UCSD-AML1 (cell line): ENCODE data around the gene ADAM11.
A peak's percentile ranks its signal among the peaks of the same experiment; 100 is the strongest.
"Not testable (repeated sequence)": the region's sequence is repeated elsewhere in the genome, so short reads cannot be mapped to it uniquely, and the experiment has no call there.

Source experiments
- DNase-seq: peaks from one replicate; lab custom pipeline; 2025; ENCODE audit not compliant: unreplicated experiment; lab: John Stamatoyannopoulos, UW

ADAM11 gene, protein sequence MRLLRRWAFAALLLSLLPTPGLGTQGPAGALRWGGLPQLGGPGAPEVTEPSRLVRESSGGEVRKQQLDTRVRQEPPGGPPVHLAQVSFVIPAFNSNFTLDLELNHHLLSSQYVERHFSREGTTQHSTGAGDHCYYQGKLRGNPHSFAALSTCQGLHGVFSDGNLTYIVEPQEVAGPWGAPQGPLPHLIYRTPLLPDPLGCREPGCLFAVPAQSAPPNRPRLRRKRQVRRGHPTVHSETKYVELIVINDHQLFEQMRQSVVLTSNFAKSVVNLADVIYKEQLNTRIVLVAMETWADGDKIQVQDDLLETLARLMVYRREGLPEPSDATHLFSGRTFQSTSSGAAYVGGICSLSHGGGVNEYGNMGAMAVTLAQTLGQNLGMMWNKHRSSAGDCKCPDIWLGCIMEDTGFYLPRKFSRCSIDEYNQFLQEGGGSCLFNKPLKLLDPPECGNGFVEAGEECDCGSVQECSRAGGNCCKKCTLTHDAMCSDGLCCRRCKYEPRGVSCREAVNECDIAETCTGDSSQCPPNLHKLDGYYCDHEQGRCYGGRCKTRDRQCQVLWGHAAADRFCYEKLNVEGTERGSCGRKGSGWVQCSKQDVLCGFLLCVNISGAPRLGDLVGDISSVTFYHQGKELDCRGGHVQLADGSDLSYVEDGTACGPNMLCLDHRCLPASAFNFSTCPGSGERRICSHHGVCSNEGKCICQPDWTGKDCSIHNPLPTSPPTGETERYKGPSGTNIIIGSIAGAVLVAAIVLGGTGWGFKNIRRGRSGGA

DNA sequence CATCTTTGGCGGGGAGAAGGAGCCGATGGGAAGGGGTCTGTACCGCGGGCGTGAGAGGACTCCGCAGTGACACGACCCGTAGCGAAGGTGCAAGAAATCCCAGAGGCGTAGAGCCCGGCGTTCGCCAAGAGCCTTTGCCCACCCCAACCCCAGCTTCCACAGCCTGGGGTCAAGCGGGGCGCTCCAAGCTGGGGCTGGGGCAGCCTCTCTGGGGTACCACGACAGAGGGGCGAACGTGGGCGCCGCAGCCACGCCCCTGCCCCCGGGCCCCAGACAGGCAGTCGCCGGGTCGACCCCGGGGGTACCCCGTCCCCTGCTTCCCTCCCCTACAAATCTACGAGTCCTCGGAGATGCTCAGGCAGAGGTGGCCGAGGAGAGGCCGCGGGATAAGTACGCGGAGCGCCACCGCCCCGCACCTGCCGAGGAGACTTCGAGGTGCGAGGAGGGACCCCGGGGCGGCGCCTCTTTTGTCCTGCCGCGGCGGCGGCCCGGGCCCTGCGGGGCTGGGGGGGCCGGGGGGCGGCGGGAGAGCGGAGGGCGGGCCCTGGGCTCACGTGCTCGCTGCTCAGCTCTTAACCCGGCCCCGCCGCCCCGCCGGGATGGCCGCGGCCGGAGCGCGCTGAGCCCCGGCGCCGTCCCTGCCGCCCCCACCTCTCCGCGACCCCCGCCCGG is at the start of gene ADAM11:
Gene ADAM11, plus strand, starts transcription at position 575 of the 672 bp plus-strand sequence. CDS start 212 bp downstream, outside the sequence.
- no peak for DNase-seq

GRCh38 chr17:44719444-44719843 is 39.3 kb upstream of the ADAM11 start:
- no peak for DNase-seq

GRCh38 chr17:44722254-44722653 is 36.5 kb upstream of the ADAM11 start:
- DNase-seq = no peak

GRCh38 chr17:44726121-44726520 is 32.7 kb upstream of the ADAM11 start:
- not testable (repeated sequence) for DNase-seq

DNA sequence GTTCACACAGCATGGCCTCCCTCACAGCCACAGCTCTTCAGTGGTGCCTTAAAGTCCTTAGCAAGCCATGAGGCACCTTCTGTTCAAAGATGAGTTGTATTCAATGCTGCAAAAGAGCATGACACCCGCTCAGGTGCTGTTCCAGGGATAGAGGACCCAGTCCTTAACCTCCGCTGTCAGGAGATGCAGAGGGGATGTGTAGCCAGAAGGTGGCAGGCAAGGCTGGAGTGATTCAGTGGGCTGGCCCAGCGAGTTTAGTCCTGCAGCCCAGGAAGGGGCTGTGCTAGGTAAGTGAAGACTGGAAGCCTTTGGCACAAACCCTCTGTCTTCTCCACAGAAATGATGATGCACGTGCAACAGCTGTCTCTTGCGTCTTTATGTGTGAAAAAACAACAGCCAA is 25.0 kb upstream of the ADAM11 start:
- peak; percentile 31 for DNase-seq

DNA sequence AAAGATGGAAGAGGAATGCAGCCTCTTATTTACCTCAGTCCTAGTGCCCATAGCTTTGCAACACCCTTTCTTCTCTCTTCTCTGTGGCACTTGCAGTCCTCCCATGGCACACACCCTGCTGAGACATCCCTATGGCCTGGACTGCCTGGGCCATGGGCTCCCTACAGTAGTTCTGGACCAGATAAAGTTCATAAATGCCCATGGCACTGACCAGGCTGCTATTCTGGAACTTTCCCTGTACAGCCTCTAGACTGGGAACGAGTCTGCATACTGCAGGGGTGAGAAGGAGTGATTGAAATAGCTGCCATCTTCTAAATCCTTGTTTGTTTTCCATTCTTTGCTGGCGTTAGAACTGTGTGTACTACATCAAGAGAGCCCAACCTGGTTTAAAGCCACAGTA is 24.5 kb upstream of the ADAM11 start:
- no peak for DNase-seq

DNA sequence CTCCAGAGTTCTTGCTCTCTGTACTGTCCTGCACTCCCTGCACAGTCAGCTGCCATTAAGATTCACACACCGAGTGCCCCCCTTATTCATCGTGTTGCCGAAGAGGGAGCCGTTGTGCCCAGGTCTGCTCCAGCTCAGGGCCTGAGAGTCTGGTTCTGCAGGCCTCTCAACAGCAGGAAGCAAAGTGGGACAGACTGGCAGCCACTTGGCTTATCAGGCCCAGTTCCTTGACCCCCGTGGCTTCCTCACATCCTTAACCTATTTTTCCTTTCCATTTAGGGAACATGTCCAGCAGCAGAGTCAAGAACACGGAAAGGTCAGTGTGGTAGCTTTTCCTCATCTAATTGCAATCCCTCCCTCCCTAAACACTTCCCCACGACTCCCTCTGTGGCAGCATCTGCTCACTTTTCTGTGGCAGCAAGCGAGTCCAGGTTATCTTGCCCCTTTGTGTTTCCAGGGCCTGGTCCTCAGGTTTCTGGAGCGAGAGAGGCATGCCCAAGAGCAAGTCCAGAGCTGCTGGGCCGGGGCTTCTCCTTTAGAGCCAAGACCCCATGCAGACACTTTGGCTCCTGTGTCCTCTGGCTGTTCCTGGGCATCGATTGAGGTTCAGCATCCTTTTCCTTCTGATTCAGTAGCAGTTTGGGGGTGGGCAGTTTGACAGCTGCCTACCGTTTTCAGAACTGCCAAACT is 22.1 kb upstream of the ADAM11 start:
- DNase-seq = no peak

DNA sequence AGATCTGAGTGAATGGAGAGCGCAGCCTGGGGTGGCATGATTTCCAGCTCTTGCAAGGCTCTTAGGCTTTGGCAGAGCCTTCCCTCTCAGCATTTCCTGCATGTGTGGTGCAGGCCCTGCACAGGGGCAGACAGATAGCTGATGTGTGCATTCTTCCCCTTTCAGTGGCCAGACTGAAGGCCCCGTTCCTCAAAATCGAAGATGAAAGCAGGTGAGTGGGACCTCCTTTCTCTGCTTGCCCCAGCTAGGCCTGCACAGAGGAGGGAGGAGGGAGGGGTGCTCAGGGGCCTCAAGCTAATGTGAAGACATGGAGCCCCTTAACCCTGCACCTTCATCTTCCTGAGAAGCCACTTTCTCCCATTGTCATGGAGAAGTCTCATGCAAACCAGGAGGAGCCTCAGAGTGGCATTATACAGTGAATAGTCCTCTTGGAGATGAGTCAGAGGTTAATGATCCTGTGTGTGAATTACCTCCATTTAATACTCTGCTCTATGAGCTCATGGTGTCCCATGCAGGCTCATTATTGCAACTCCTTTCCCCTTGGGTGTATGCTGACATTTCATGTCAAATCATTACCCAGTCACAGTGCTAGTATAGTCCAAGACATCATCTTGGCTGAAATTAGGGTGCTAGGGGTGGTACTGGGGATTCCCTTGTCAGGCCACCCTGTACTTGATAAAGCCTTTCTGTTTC is 20.4 kb upstream of the ADAM11 start:
- DNase-seq = no peak

DNA sequence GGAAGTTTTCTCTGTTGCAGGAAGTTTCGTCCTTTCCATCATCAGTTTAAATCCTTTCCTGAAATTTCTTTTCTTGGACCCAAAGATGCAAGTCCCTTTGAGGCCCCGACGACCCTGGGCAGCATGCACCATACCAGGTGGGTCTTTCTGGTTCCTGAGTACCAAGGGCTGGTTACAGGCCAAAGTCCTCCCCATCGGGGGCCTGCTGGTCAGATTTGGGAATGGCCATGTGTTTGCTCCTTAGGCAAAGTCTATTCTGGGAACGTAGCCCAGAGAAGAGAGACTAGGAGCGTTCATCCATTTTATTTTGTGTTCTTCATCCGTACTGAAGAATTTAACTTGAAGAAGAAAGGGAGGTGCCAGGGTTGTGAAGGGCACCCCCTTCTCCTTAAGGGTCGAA is 17.5 kb upstream of the ADAM11 start:
- no peak for DNase-seq

DNA sequence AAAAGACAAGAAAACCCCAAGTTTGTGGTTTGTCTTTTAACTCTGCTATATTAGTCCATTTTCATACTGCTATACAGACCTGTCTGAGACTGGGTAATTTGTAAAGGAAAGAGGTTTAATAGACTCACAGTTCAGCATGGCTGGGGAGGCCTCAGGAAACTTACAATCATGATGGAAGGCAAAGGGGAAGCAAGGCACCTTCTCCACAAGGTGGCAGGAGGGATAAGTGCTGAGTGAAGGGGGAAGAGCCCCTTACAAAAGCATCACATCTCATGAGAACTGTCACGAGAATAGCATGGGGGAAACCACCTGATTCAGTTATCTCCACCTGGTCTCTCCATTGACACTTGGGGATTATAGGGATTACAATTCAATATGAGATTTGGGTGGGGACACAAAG is 13.5 kb upstream of the ADAM11 start:
- DNase-seq = no peak

DNA sequence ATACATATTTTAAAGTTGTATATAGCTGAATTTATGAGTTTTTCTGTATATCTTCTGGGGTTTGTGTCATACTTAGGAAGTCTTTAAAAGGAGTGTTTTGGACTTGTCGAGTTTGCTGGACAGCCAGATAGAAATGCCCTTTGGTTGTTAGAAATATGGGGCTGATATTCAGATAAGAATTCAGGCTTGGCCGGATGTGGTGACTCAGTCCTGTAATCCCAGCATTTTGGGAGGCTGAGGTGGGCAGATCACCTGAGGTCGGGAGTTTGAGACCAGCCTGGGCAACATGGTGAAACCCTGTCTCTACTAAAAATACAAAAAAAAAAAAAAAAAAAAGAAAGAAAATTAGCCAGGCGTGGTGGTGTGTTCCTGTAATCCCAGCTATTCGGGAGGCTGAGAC is 13.1 kb upstream of the ADAM11 start:
- not testable (repeated sequence) for DNase-seq

GRCh38 chr17:44747566-44747965 is 11.2 kb upstream of the ADAM11 start:
- no peak for DNase-seq

DNA sequence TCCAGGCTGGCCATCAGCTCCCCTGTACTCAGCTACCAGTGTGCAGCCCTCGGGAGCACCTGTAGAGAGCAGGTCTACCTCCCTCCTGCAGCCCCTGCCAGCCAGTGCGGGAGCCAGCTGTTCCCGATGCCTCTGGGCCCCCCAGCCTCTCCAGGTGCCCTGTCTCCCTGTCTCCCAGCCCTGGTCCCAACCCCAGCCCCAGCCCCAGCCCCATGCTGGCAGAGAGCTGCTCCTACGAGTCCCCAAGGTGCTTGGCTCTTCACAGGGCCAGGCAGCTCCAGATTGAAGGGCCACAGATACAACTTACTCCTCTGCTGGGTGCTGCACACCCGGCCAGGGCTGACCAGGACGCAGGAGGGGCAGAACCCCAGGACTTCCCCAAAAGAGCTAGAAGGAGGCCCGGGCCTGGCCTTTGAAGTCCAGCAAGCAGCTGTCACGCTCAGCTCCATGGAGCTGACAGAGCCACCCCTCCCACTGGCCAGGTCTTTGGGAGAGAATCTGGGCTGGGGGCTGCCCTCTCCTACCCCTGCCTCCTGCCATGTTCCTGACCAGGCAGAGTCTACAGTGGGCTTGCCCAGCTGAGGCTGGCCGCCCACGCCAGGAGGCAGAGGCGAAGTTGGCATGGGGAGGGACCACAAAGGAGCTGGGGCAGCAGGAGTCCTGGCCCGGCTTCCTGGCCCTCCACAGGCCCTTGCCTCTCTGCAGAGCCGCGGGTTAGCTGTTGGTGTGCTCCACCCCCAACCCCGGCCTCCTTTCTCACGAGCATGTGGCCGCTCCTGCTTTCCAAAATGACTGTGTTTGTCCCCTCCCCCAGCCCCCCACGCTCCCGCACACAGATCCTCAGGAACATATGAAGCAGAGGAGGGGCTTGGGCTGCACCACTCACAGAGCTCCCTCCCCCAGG is 9.5 kb upstream of the ADAM11 start:
- no peak for DNase-seq

DNA sequence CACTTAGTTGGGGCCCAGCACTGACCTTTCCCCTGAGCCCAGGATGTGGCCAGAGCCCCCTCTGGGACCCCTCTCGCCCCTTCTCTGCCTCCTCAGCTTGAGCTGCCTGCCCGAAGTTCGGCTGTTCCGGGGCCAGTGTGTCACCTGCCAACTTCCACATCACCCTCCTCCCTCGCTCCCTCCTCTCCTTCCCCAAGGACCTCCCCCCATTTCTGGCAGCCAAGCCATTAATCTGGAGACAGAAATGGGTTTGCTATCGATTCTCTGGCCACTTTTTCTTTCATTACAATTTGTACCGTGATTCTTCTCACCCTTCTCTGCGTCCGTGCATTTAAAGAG is 8.8 kb upstream of the ADAM11 start:
- DNase-seq = no peak

DNA sequence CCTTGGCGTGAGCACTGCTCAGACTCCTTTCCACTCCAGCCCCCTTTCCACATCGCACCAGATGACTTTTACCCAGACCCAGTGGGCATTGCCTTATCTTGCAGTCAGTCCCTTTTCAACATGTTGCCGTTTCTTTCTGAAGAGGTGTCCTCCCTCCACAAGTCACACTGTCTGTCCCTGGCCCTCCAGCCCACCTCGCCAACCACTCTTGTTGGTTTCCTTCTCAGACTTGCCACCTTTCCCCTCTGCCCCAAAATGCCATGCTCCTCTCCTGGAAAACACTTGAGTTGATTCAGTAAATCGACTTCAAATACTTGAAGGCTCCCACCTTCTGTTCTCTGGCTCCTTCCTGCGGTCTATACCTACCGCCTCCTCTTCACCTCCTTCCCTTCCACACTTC is 7.5 kb upstream of the ADAM11 start:
- DNase-seq = no peak

DNA sequence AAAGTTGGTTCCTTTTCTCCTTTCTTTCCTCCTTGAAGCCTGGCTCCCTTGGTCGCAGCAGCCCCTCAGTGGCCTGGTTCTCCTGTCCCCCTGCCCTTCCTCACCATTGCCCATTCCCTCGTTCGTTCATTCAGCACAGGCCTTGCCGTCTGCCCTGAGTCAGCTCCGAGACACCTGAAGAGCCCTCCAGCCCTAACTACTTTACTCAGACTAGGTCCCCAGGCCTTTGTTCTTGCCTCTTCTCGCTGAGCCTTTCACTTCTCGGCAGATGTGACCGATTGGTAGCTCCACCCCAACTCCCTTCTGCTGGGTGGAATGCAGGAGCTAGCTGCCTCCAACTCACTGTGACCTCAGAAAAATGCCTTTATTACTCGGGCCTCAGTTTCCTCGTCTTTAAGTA is 7.0 kb upstream of the ADAM11 start:
- DNase-seq = no peak

- DNase-seq = no peak
These were observed 5.6 kb upstream of the ADAM11 start for GRCh38 chr17:44752953-44753861.

GRCh38 chr17:44754276-44754675 is 4.5 kb upstream of the ADAM11 start:
- no peak for DNase-seq

DNA sequence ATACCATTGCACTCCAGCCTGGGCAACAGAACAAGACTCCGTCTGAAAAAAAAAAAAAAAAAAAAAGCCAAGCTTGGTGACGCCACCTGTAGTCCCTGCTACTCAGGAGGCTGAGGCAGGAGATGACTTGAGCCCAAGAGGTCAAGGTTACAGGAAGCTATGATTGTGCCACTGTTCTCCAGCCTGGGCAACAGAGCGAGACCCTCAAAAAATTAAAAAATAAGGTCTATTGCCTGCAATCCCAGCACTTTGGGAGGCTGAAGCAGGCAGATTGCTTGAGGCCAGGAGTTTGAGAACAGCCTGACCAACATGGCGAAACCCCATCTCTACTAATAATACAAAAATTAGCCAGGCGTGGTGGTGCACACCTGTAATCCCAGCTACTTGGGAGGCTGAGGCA is 3.6 kb upstream of the ADAM11 start:
- not testable (repeated sequence) for DNase-seq
